Measurements from ENCODE around the gene PASD1.

Gene PASD1

DNA sequence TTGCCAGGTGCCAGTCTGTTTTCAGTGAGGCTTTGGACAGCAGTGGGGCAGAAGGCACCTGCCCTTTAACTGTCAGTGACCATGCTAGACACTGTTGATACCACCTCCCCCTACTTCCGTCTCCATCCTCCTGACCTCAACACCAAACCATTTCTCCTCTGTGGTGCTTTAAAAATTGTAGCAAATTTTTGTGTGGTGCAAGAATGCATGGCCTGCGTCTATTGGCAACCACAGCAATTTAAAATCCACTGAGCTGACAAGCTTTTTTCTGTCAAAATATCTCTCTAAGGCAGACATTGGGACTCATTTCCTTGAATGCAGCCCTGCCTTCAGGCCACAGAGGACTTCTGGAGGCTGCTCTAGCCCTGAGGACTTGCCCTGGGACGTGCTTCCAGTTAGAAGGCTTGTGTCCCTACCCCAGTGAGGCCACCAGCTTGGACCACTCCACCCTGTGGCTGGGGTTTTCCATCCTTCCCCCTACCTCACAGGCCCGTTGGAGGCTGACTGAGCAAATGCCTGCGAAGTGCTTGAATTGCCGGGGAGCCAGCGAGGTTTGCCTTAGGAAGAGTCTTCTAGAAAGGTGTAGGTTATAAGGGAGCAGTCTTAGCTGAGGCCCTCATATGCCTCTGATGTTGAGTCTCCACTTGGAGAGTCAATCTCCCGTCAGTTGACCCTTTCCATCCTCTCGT, 138.7 kb downstream of the PASD1 start:
- no peak for DNase-seq

DNA sequence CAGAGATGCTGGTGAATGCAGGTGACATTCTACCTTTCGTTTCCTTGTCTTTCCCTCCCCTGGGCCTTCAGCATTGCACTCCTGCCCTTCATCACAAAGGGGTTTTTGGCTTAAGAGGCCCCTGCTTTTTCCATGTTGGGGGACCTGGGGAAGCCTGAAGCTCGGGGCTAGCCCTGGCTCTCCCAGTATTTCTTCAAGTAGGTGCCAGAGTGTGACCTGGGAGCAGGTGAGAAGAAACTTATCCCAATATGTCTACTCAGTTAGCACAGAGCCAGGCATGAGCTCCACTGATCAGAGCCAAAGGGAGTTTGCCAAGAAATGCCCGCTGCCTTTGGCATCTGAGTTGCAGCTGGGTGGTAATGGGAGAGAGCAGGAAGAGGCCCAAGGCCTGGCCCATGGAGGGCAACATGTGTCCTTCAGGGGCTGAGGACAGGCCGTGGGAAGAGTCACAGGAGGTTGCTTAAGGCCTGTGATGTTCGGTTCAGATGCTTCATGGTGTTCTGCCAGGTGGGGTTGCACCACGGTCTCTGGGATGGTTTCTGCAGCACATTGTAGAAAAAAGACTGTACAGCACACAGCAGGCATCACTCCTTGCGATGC, 139.4 kb downstream of the PASD1 start:
- DNase-seq = no peak

DNA sequence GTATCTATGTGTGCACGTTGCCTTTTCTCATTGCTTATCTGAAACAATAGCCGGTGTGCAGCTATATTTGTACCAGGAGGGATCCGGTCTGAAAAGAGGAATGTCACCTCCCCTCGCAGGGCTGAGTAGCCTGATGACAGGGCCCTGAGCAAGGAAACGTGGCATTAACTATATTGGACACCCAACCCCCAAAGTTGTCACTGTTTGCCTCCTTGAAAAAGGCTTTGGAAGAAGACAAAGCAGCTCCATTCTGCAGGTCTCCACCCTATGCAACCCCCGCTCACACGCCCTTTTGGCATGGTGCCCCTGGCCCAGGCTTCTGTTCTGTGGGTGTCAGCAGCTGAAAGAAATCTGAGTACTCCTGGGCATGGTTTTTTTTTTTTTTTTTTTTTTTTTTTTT, 140.0 kb downstream of the PASD1 start:
- DNase-seq = no peak

DNA sequence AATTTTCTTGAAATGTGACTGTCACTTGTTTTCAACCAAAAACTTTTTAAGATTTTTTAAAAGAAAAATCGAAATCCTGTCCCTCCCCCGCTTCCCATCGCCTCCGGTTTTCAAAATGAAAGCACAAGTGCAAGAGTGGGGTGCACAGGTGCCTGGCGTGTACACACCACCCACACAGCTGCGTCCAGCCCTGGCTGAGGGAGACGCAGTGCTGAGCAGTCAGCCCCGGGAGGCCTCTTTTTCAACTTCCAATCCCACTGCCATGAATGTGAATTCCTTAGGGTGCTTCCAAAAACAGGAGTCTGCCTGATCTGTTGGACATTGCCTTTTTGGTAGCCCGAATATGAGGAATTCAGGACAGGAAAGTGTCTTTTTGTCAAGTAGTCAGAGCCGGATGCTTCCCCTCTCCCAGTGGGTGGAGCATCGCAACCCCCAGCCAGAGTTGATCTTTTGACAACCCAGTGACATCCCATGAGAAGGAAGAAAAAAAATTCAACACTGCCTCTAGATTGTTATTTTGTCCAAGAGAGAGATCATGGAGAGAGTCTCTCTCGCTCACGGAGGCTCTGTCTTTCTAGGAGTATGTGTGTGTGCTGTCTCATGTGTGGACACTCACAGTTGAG, 140.7 kb downstream of the PASD1 start:
- DNase-seq = no peak

DNA sequence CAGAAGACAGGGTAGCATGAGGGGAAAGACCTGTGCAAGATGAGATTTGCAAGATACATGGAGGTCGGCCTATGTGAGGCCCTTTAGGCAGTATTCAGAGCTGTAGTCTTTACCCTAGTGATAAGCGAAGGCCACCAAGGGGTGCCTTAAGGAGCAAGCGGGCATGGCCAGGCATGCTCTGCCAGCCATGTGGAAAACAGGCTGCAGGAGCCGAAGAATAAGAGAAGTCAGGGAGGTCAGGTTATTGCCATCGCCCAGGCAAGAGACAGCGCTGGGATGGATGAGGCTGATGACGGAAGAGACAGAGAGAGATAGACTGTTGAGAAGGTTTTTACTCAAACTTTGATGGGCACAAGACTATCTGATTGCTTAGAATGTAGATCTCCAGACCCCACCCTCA, 145.3 kb downstream of the PASD1 start:
- no peak for DNase-seq

DNA sequence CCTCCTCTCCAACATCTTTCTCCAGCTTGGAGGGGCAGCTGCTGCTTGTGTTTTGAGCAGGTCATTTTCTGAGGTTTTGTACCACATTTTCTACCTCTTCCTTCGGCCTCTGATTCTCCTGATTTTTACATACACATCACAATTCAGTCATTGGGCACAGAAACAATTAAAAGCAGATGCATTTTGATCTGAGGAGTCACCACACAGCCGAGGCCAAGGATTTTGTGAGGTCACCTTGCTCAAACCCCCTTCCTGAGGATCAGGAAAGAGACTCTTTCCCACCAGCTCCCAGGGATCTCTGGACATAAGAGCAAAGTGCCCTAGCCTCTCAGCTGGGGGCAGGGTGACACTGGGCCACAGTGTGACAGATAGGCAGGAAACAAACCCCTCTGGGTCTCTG, 147.0 kb downstream of the PASD1 start:
- no peak for DNase-seq

DNA sequence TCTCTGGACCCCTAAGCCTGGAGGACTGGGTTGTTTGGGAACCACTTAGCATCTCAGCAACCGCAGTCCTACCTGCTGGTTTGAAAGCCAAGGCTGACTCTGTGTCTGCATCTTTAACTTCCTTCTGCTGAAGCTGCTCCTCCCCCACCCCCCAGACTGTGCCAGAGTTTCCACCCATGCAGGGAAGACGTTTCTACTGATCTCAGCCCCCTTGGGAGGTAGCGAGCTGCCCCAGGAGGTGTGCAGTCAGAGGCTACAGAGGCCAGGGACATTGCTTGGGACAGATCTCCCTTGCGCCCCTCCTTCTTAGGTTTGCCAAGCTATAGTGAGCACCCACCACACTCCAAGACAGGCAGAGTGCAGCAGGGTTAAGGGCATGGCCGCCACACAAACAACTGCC, 147.7 kb downstream of the PASD1 start:
- DNase-seq = no peak

DNA sequence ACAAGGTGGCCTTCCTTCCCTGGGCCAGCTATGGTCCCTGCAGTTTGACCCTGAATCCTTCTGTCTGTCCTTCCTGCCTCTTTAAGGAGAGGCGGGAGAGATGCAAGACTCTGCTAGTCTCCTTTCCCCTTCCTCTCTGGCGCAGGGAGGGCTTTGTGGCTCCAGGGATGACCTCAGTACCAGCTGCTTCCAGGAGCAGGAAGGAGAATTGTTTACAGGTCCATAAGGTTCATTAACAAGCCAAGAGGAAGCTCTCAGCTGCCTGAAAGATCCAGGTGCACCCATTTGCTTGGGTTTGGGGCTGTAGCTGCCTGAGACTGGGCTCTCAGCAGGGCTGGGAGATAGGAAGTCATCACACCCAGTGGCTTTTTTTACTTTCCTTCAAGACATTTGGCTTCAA, 148.3 kb downstream of the PASD1 start:
- DNase-seq = no peak

DNA sequence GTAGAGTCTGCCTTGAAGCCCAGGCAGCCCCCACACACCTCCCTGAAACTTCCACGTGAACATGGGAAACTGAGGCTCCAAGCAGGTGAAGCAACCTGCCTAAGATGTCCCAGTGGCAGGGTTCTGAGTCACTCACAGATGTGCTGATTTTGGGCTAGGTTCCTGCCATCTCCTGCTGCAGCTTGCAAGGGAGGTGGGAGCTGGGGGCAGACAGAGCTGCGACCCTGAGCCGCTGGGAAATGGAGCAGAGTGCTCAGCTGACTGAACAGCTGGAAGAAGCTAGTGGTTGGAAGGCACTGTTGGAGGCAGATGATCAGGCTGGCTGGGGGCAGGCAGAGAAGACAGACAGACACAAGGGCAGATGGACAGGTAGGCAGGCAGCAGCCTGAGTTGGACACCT, 148.8 kb downstream of the PASD1 start:
- no peak for DNase-seq

DNA sequence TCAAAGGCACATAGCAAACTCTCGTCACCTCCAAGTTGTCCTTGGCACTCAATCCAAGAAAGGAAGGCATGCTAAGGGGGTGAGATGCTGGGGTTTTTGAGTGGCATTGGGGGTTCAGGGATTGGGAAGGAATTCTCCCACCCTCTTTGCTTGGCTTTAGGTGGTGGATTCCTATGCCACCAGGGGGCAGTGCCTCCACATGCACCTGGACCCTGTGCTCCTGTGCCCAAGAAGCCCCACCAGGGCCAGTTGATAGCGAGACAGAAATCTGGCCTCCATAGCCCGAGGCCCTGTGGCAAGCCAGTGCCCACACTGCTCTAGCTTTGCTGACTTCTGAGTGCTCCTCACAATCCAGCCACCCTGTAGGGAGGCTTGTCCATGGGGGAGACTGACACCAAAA, 150.4 kb downstream of the PASD1 start:
- DNase-seq = no peak

DNA sequence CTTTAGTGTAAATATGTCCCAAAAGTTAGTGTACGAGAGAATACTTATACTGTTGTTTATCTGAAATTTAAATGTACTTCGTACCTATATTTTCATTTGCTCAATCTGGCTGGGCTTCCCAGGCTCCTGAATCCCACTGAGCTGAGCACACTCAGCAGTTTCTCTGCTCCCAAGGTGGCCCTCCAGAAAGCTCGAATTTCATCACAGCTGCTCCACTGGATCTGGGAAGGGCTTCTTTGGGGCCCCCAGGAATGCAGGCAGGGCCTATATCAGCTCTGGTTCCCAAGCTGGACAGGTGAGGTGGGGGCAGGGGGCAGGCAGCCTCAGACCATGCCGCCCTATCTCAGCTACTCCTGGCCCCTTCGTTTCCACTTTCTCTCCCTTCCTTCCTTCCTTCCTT, 150.9 kb downstream of the PASD1 start:
- DNase-seq = no peak

DNA sequence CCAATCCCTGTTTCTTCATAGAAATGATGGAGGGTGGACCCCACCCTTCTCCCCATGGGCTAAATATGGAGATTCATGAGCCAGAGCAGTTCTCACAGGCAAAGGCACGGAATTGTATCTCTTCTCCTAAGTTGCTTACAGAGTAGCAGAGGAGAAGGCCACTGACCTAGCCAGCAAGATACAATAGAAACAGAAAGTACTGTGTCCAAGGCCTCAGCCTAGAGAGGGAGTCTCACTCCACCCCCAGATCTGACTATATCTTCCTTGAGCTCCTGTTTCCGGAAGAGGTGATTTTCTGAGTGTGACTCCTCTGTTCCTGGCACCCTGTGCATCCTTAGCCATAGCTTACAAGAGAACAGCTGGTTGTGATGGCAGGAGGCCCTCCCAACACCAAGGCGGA, 152.3 kb downstream of the PASD1 start, which contains the start of gene FATE1:
Gene FATE1, plus strand, starts transcription at position 284 of the 400 bp plus-strand sequence. Its CDS starts 85 bp downstream, at position 369.
- DNase-seq = no peak

DNA sequence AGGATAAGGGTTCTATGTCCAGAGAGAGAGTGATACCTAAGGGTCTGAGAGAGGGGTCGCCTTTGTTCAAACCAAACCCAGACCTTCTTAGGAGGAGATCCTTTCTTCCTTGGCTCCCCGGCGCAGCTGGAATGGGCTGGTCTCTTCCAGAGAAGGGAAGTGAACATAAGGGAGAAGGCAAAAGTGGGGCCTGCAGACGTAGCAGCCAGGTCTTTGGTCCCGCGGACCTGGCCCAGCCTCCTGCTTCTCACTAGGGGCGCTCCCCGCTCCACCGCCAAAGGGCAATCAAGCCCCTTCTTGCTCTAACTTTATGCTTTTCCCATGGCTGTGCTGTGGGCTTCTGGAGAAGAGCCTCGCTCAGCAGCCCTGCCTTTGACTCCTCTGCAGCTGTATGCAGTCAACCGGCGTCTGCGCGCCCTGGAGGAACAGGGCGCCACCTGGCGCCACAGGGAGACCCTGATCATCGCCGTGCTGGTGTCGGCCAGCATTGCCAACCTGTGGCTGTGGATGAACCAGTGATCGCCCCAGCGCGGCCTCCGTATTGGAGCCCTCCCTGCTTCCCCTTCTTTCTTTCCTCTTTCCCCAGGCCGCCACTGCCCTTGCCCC, 158.9 kb downstream of the PASD1 start:
- DNase-seq = no peak

DNA sequence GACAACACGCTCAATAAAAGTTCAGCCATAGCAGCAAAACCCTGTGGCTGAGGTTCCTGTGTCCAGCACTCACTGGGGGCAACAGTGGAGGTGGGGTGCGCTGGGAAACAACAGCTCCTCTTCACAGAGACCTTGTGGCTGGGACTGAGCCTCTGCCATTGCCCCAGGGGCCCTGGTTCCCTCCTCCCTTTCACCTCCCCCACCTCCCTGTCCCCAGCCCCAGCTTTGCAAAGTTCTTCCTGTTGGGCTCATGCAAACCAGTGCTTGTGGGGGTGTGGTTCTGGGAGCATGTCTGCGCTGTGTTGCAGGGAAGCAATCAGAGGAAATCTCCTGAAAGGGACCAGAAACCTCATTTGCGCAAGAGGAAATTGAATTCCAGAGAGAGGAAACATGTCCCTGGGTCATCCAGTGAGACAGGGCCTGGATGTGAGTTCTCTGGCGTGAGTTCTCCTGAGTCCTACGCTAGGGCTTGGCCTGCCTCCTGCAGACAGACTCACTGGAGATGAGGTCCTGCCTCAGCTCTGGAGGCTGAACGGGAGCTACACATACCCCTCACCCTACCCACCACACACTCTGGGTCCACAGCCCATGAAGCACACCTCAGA, 159.8 kb downstream of the PASD1 start:
- DNase-seq = no peak

DNA sequence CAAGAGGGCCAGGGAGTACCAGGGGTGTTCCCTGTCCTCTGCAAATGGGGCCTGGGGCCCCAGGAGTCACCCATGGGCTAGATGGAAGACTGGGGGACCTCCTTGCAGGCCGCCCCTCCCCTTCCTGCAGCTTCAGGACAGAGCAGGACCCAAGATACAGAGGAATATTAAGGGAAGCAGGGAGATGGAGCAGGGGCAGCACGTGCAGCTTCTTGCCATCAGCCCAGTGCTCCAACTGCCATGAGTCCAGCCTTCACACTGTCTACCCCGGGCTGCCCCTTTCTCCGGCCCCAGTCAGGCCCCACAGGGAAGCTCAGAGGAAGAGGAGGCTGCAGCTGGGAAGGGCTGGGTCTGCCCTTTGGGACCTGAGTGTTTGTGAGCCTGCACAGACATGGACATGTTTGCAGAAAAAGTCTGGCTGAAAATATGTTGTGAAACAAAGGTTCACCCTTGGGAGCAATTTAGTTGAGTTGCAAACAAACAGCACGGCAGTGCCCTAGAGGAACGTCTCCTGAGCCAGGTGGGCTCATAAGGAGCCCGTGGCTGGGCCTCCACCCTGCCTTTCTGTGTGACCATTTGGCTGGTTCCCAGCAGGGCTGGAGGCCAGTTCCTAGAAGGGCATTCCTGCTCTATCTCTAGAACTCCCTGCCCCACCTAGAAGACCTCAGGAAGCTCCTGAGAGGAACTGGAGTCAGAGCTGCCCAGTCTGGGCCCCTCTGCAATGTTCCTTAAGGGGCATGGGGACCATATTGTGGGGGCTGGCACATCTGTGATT, 161.3 kb downstream of the PASD1 start:
- DNase-seq = no peak

DNA sequence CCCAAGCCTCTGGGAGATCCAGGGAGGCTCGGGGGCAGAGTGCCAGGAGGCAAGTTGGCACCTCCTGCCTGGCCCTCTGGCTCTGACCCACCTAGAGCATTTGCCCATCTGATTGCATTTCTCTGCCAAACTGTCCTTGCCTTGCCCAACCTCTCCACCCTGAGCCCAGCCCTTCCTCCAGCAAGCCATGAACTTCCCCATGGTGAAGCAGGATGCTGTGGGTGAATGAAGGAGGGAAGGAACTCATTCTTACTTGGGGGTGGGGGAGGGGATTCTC, 161.8 kb downstream of the PASD1 start:
- DNase-seq = no peak
